DOHH2 (cell line): ENCODE measurements around the gene TINAGL1.

Experiments
- H3F3A ChIP-seq: fragments of 200-600 bp; sonication (generic), shearing (Covaris generic); 2 replicates; pipeline ENCODE4 v1.6.0; 2016; ENCODE audit warnings: antibody characterized with exemption, mild to moderate bottlenecking; ENCODE audit not compliant: control insufficient read depth, insufficient read depth
- H3K27ac ChIP-seq: fragments of 200-600 bp; sonication (generic); 2 replicates; pipeline ENCODE4 v1.5.1; 2014; ENCODE audit warnings: low read depth, mild to moderate bottlenecking, low read length, moderate library complexity
- H3K27me3 ChIP-seq: fragments of 200-600 bp; sonication (generic); 2 replicates; pipeline ENCODE4 v1.6.1; 2014; ENCODE audit warnings: mild to moderate bottlenecking, low read length, mixed read lengths; ENCODE audit not compliant: control insufficient read depth
- H3K36me3 ChIP-seq: fragments of 200-600 bp; sonication (generic); 2 replicates; pipeline ENCODE4 v1.6.1; 2014; ENCODE audit warnings: mild to moderate bottlenecking, low read length, moderate library complexity, mixed read lengths; ENCODE audit not compliant: control insufficient read depth
- H3K4me1 ChIP-seq: fragments of 200-600 bp; sonication (generic); 2 replicates; pipeline ENCODE4 v1.6.1; 2014; ENCODE audit warnings: mild to moderate bottlenecking, low read length, mixed read lengths; ENCODE audit not compliant: control insufficient read depth
- H3K4me2 ChIP-seq: fragments of 200-600 bp; sonication (generic); 2 replicates; pipeline ENCODE4 v1.6.0; 2014; ENCODE audit warnings: mild to moderate bottlenecking, low read length, moderate library complexity
- H3K4me3 ChIP-seq: fragments of 200-600 bp; sonication (generic); 2 replicates; pipeline ENCODE4 v1.5.1; 2014; ENCODE audit warnings: mild to moderate bottlenecking, low read length, mixed read lengths
- H3K79me2 ChIP-seq: fragments of 200-600 bp; sonication (generic); 2 replicates; pipeline ENCODE4 v1.6.1; 2014; ENCODE audit warnings: mild to moderate bottlenecking, low read length, mixed read lengths; ENCODE audit not compliant: control insufficient read depth
- H3K9me2 ChIP-seq: fragments of 200-600 bp; sonication (generic); replicated peaks from 2 replicates; pipeline ENCODE4 v1.6.1; 2014; ENCODE audit warnings: mild to moderate bottlenecking, low read length, mixed read lengths; ENCODE audit not compliant: control insufficient read depth
- H3K9me3 ChIP-seq: fragments of 200-600 bp; sonication (generic); 2 replicates; pipeline ENCODE4 v1.6.1; 2014; ENCODE audit warnings: antibody characterized with exemption, low read length, mixed read lengths; ENCODE audit not compliant: control insufficient read depth, insufficient read depth
- H4K20me1 ChIP-seq: fragments of 200-600 bp; sonication (generic); 2 replicates; pipeline ENCODE4 v1.6.0; 2014; ENCODE audit warnings: low read depth, mild to moderate bottlenecking, antibody characterized with exemption, low read length, moderate library complexity; ENCODE audit not compliant: control insufficient read depth, insufficient read depth
- EZH2phosphoT487 ChIP-seq: fragments of 200-600 bp; sonication (generic); IDR thresholded peaks from 2 replicates; pipeline ENCODE4 v1.6.1; 2017; ENCODE audit warnings: borderline replicate concordance, mild to moderate bottlenecking, antibody characterized with exemption, low read length, moderate library complexity, mixed read lengths
- TF ChIP-seq, protein P1 (sequence below): fragments of 200-600 bp; sonication (generic); IDR thresholded peaks from one replicate; pipeline ENCODE4 v1.5.1; 2014; ENCODE audit warnings: antibody characterized with exemption, mild to moderate bottlenecking, low read depth, low read length; ENCODE audit not compliant: poor library complexity, severe bottlenecking

The TINAGL1 gene

DNA sequence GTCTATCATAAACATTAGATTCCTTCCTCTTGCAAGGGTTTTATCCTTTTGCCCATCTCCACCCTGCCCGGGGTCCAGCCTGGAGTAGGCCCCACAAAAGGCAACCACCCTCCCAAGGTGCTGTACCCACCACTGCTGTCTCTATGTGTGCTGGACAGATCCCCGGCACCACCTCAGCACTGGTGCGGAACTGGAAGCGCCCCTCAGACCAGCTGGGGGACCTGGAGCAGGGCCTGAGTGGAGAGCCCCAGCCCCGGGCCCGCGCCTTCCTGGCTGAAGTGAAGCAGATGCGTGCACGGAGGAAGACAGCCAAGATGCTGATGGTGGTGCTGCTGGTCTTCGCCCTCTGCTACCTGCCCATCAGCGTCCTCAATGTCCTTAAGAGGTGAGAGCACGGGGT, 47.0 kb downstream of the TINAGL1 start:
- Histone ChIP-seq H3K27me3 (peaks cover 12% of the 10 kb centered on the region), H3K27ac (no peak overlapping the region), H3F3A (no peaks in the 10 kb centered on the region), H3K9me2 (no peaks in the 10 kb centered on the region), H4K20me1 (no peaks in the 10 kb centered on the region), H3K4me2 (no peak overlapping the region), H3K4me1 (peaks cover 8% of the 10 kb centered on the region), H3K79me2 (no peaks in the 10 kb centered on the region), H3K4me3 (no peak overlapping the region), H3K36me3 (peaks cover 3% of the 10 kb centered on the region; the same call in 1 of the 2 replicates), H3K9me3 (no peaks in the 10 kb centered on the region)
- TF ChIP-seq, protein P1, sequence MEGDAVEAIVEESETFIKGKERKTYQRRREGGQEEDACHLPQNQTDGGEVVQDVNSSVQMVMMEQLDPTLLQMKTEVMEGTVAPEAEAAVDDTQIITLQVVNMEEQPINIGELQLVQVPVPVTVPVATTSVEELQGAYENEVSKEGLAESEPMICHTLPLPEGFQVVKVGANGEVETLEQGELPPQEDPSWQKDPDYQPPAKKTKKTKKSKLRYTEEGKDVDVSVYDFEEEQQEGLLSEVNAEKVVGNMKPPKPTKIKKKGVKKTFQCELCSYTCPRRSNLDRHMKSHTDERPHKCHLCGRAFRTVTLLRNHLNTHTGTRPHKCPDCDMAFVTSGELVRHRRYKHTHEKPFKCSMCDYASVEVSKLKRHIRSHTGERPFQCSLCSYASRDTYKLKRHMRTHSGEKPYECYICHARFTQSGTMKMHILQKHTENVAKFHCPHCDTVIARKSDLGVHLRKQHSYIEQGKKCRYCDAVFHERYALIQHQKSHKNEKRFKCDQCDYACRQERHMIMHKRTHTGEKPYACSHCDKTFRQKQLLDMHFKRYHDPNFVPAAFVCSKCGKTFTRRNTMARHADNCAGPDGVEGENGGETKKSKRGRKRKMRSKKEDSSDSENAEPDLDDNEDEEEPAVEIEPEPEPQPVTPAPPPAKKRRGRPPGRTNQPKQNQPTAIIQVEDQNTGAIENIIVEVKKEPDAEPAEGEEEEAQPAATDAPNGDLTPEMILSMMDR: no peak
- no peak for TF ChIP-seq EZH2phosphoT487

DNA sequence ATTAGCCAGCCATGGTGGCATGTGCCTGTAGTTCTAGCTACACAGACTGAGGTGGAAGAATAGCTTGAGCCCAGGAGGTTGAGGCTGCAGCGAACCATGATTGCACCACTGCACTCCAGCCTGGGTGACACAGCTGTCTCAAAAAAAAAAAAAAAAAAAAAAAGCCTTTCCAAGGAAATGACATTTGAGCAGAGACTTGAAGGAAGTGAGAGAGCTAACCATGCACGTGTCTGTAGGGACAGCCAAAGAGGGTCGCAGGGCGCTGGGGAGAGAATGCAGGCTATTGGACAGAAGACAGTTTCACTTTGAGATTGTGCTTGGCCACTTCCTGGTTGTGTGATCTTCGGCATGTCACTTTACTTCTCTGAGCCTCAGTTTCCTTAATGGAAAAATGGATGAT, 48.0 kb downstream of the TINAGL1 start:
- Histone ChIP-seq H3K9me2 (no peaks in the 10 kb centered on the region), H3K4me2 (no peak overlapping the region), H3K36me3 (peaks cover 12% of the 10 kb centered on the region), H4K20me1 (no peaks in the 10 kb centered on the region), H3K79me2 (no peaks in the 10 kb centered on the region), H3K27me3 (peaks cover 3% of the 10 kb centered on the region; the same call in 1 of the 2 replicates), H3K4me1 (peaks cover 7% of the 10 kb centered on the region), H3K4me3 (no peak overlapping the region), H3K9me3 (no peaks in the 10 kb centered on the region), H3F3A (no peaks in the 10 kb centered on the region), H3K27ac (no peak overlapping the region)
- TF ChIP-seq EZH2phosphoT487: no peak
- TF ChIP-seq, protein P1: no peak

DNA sequence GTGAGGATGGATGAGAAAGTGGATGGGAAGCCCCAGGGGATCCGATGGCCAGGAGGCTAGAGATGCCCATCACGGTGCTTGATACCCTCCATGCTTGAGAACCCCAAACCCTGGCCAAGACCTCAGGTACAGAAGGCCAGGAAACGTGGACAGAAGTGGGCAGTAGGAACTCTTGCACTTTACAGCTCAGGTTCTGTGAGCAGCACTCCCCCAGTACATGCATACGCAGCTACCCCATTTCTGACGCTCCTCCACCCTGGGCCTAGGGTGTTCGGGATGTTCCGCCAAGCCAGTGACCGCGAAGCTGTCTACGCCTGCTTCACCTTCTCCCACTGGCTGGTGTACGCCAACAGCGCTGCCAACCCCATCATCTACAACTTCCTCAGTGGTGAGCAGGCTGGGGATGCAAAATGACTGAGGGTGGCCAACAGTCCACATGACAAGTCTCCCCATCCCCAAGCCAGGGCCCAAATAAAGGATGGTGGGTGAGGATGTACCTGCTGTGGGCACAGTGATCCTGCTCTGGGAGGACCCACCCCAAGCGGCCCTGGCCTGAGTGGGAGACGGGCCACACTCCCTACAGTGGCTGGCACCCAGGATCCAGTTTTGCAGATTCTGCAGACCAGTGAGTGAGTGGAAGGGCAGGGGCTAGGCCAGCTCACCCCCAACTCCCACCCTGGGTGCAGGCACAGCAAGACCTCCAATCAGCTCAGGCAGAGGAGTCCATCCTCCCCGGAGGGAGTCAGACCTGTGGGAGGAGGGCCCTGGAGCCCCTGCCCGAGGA, 48.6 kb downstream of the TINAGL1 start:
- no peak overlapping the region for H3K4me2 ChIP-seq

More for the DNA sequence above, 48.6 kb downstream of the TINAGL1 start:
- H3K27ac ChIP-seq: no peak overlapping the region
- no peaks in the 10 kb centered on the region for H3K27me3 ChIP-seq
- H3K9me2 ChIP-seq: no peaks in the 10 kb centered on the region
- no peaks in the 10 kb centered on the region for H3K79me2 ChIP-seq
- TF ChIP-seq EZH2phosphoT487: no peak
- TF ChIP-seq, protein P1: no peak
- no peaks in the 10 kb centered on the region for H4K20me1 ChIP-seq
- no peaks in the 10 kb centered on the region for H3F3A ChIP-seq
- H3K4me1 ChIP-seq: peaks cover 7% of the 10 kb centered on the region
- H3K9me3 ChIP-seq: no peaks in the 10 kb centered on the region
- H3K36me3 ChIP-seq: peaks cover 17% of the 10 kb centered on the region
- no peak overlapping the region for H3K4me3 ChIP-seq
